ENCODE measurements around the gene OR8G1. TPM values are rescaled to one million over a fixed set of nuclear protein-coding genes. Genes with fewer than 3 reads are reported as not detected.

The OR8G1 gene
- total and polyA plus RNA-seq, 2 of the 8 experiments (the other 6 are each of a cell fraction or from before 2014, with no cell fraction given) = not detected

DNA sequence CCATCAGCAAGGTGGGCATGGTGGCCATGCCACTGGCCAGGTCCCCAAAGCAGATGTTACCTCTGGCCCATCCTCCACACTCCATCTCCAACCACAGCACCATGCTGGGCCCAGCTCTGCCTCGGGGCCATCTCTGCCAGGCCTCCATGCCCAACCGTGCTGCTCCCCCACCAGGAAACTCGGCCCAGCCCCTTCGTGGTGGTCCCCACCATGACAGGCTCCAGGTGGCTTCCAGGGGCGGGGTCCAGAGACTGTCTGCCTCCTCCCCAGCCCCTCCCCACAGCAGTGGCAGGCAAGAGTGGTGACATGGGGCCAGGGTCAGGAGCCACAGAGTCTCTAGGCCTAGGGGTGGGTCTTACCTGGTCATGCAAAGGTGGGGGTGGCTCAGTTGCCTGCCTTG is 30.5 kb upstream of the OR8G1 start:
- no peak for DNase-seq (ENCODE audit: low read depth in 1 of 2, low spot score in 2 of 2)
- no peak overlapping the region for H2BK15ac ChIP-seq (ENCODE audit: low read length)
- no peaks in the 10 kb centered on the region for H3K79me1 ChIP-seq (ENCODE audit: low read depth, low read length)
- POLR2A ChIA-PET (ENCODE audit: partially characterized antibody) = no interaction called here
- WGBS, 2 experiments (ENCODE audit: extremely low coverage in 1 of 2, insufficient coverage in 1 of 2, insufficient read length in 1 of 2, insufficient replicate concordance in 2 of 2, low coverage in 1 of 2, low lambda C conversion rate in 2 of 2, missing lambda C conversion rate in 1 of 2) = 100% methylated on average over 4 of the region's 5 CpGs; no CpG with 5 or more reads in 1 of the 2 experiments
- no peak overlapping the region for H3K18ac ChIP-seq (ENCODE audit: extremely low read depth, low read length)
- H2BK12ac ChIP-seq (ENCODE audit: low read depth, low read length) = no peak overlapping the region
- H4K8ac ChIP-seq (ENCODE audit: extremely low read depth, insufficient read depth, low read length) = no peak overlapping the region
- no peak overlapping the region for H3K4me3 ChIP-seq (ENCODE audit: extremely low read depth in 1 of 4, insufficient read depth in 2 of 4, low read depth in 3 of 4, low read length in 4 of 4)
- H3K9ac ChIP-seq (replicated peaks in 1 of 4; ENCODE audit: extremely low read depth in 1 of 4, low read depth in 3 of 4, low read length in 3 of 4) = no peak overlapping the region
- no peak overlapping the region for H3K4ac ChIP-seq (replicated peaks; ENCODE audit: insufficient read length, low read depth, low read length)
- H3K27me3 ChIP-seq (replicated peaks in 1 of 4; ENCODE audit: control insufficient read depth in 3 of 4, extremely low read depth in 1 of 4, insufficient read depth in 3 of 4, low read length in 3 of 4) = no peaks in the 10 kb centered on the region
- H3K4me2 ChIP-seq (ENCODE audit: insufficient read depth in 1 of 2, low read depth in 2 of 2, low read length in 2 of 2) = no peak overlapping the region
- CTCF ChIA-PET (ENCODE audit: partially characterized antibody) = no interaction called here
- H4K91ac ChIP-seq (replicated peaks; ENCODE audit: insufficient read length, low read length) = no peak overlapping the region
- H4K5ac ChIP-seq (ENCODE audit: insufficient read length, low read depth, low read length) = no peak overlapping the region
- no peak overlapping the region for H2AK5ac ChIP-seq (ENCODE audit: low read depth, low read length)
- H3K9me3 ChIP-seq (ENCODE audit: insufficient read depth in 2 of 2, low read depth in 1 of 2, low read length in 1 of 2) = no peaks in the 10 kb centered on the region; a peak in 1 of 4 replicates
- H3K23me2 ChIP-seq (ENCODE audit: low read depth, low read length) = no peaks in the 10 kb centered on the region
- no peak overlapping the region for H2BK5ac ChIP-seq (ENCODE audit: low read depth, low read length)
- H2BK20ac ChIP-seq (ENCODE audit: low read length) = no peak overlapping the region
- H3K27ac ChIP-seq (ENCODE audit: low read depth, low read length) = no peak overlapping the region
- no peak overlapping the region for H3K56ac ChIP-seq (replicated peaks; ENCODE audit: insufficient read length, low read depth, low read length)
- FAIRE-seq = no peak
- H3K4me1 ChIP-seq (replicated peaks in 1 of 4; ENCODE audit: control insufficient read depth in 3 of 4, insufficient read depth in 4 of 4, low read length in 3 of 4) = no peaks in the 10 kb centered on the region
- H3K36me3 ChIP-seq (ENCODE audit: control insufficient read depth in 2 of 4, insufficient read depth in 4 of 4, low read length in 3 of 4) = no peaks in the 10 kb centered on the region
- H2BK120ac ChIP-seq (replicated peaks; ENCODE audit: low read depth, low read length) = no peak overlapping the region
- no peak overlapping the region for H3K14ac ChIP-seq (ENCODE audit: insufficient read length)
- no peaks in the 10 kb centered on the region for H4K20me1 ChIP-seq (replicated peaks in 1 of 2; ENCODE audit: control insufficient read depth in 1 of 2, insufficient read depth in 2 of 2, low read length in 2 of 2)
- H3K79me2 ChIP-seq (ENCODE audit: control insufficient read depth in 1 of 2, insufficient read depth in 2 of 2, low read length in 2 of 2) = no peaks in the 10 kb centered on the region
- H3K23ac ChIP-seq (ENCODE audit: insufficient read length) = no peak overlapping the region
- H2AFZ ChIP-seq (ENCODE audit: low read length) = no peak overlapping the region
- TF ChIP-seq, protein P1, sequence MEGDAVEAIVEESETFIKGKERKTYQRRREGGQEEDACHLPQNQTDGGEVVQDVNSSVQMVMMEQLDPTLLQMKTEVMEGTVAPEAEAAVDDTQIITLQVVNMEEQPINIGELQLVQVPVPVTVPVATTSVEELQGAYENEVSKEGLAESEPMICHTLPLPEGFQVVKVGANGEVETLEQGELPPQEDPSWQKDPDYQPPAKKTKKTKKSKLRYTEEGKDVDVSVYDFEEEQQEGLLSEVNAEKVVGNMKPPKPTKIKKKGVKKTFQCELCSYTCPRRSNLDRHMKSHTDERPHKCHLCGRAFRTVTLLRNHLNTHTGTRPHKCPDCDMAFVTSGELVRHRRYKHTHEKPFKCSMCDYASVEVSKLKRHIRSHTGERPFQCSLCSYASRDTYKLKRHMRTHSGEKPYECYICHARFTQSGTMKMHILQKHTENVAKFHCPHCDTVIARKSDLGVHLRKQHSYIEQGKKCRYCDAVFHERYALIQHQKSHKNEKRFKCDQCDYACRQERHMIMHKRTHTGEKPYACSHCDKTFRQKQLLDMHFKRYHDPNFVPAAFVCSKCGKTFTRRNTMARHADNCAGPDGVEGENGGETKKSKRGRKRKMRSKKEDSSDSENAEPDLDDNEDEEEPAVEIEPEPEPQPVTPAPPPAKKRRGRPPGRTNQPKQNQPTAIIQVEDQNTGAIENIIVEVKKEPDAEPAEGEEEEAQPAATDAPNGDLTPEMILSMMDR (IDR thresholded peaks at IDR 0.05; ENCODE audit: control extremely low read depth in 1 of 3, insufficient read depth in 1 of 3, low read depth in 1 of 3, low read length in 3 of 3) = no peak
- no peak for TF ChIP-seq SIN3A (conservative IDR thresholded peaks at IDR 0.05 in 1 of 2, IDR thresholded peaks at IDR 0.05 in 1 of 2; ENCODE audit: low read depth in 1 of 2, low read length in 2 of 2)
- TF ChIP-seq EGR1 (IDR thresholded peaks at IDR 0.05; ENCODE audit: borderline replicate concordance, low read depth, low read length) = no peak
- no peak for TF ChIP-seq RNF2 (IDR thresholded peaks at IDR 0.05; ENCODE audit: borderline replicate concordance, low read depth, low read length, missing control alignments, poor library complexity, severe bottlenecking)
- no peak for TF ChIP-seq SP2 (IDR thresholded peaks at IDR 0.05; ENCODE audit: low read length)
- TF ChIP-seq BACH1 (IDR thresholded peaks at IDR 0.05; ENCODE audit: low read length) = no peak
- TF ChIP-seq RBBP5 (IDR thresholded peaks at IDR 0.05; ENCODE audit: borderline replicate concordance, low read depth, low read length) = no peak
- TF ChIP-seq, protein P2, sequence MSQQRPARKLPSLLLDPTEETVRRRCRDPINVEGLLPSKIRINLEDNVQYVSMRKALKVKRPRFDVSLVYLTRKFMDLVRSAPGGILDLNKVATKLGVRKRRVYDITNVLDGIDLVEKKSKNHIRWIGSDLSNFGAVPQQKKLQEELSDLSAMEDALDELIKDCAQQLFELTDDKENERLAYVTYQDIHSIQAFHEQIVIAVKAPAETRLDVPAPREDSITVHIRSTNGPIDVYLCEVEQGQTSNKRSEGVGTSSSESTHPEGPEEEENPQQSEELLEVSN (IDR thresholded peaks at IDR 0.05) = no peak
- TF ChIP-seq CBX8 (IDR thresholded peaks at IDR 0.05; ENCODE audit: borderline replicate concordance, low read depth, low read length) = no peak
- TF ChIP-seq NRF1 (IDR thresholded peaks at IDR 0.05; ENCODE audit: low read depth, low read length) = no peak
- no peak for TF ChIP-seq CEBPB (IDR thresholded peaks at IDR 0.05; ENCODE audit: low read depth, low read length)

All from H1 (cell line).